ENCODE data around the gene CYP27B1.

DNA sequence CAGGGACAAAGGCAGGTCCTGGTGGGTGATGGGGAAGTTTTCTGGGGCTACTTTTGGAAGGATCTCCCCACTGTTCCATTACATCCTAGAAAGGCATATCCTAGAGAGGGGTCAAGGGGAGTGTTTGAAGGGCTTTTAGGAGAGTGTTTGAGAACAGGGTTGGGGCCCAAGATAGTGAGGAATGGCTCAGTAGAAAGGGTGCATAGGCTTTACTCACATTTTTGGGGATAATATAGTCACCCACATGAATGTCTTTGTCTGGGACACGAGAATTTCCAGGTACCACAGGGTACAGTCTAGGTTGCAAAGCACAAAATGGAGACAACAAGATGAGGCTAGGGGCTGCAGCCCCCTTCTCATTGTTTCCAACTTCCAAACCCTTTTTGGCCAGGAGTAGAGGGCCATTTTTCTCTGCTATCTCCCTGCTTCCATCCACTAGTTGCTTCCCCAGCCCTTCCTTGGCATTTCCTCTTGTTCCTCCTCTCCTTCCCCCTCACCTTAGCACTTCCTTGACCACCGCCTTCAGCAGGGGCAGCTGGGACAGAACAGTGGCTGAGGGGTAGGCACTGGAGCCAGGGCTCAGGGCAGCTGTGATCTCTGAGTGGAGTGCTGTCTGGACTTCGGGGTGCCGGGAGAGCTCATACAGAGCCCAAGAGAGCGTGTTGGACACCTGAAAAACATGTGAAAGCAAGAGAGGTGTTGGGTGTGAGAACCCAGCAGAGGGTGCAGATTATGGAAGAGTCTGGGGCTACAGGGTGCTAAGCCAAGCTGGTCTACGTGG lies 2.8 kb downstream of the CYP27B1 start:
- no peak for TF ChIP-seq EZH2 (IDR thresholded peaks at IDR 0.05; ENCODE audit: borderline replicate concordance, low read depth, low read length, poor library complexity, severe bottlenecking)
- TF ChIP-seq, protein P1, sequence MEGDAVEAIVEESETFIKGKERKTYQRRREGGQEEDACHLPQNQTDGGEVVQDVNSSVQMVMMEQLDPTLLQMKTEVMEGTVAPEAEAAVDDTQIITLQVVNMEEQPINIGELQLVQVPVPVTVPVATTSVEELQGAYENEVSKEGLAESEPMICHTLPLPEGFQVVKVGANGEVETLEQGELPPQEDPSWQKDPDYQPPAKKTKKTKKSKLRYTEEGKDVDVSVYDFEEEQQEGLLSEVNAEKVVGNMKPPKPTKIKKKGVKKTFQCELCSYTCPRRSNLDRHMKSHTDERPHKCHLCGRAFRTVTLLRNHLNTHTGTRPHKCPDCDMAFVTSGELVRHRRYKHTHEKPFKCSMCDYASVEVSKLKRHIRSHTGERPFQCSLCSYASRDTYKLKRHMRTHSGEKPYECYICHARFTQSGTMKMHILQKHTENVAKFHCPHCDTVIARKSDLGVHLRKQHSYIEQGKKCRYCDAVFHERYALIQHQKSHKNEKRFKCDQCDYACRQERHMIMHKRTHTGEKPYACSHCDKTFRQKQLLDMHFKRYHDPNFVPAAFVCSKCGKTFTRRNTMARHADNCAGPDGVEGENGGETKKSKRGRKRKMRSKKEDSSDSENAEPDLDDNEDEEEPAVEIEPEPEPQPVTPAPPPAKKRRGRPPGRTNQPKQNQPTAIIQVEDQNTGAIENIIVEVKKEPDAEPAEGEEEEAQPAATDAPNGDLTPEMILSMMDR (conservative IDR thresholded peaks at IDR 0.05; ENCODE audit: low read depth, low read length) = no peak
